ENCODE results near the gene HOXB13. TPM values are rescaled to one million over a fixed set of nuclear protein-coding genes. Genes with fewer than 3 reads are reported as not detected.

HOXB13 gene
- total RNA-seq: not detected
- not detected for polyA plus RNA-seq

DNA sequence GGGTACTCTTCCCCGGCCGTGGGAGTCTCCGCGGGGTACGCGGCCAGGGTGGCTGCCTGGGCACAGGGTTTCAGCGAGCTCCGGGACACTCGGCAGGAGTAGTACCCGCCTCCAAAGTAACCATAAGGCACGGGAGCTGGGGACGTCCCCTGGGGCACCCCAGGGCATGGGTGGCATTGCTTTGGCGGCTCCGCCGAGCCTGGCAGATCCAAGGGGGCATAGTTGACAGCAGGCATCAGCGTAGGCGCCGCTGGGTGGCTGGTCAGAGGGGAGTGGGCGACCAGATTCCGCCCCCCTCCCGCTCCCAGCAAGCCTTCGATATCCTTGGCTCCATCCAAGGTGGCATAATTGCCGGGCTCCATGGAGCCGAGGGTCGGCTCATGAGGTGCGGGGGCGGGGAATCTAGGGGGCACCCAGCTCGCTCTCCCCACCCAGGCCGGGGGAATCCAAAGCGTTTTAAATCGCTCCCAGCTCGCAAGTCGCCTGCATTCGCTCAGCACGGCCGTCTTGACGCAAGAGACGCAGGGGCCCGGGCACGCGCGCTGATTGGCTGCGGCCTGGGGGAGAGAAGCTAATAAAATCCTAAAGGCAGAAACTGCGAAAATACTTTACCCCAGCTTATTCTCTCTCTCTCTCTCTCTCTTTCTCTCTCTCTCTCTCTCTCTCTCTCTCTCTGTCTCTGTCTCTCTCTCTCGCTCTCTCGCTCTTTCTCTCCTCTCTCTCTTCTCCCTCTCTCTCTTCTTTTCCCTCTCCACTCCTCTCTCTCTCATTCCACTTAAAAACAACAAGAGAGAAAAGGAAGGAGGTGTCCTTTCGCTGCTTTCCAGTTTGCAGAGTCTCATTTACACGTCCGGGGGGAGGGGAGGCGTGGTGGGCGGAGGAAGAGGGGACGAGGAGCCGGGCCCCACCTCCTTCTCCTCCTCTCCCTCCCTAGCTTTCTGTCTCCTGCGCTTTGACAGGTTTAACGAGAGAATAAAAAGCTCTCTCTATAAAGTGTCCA lies at the start of gene HOXB13:
TSS of gene HOXB13 (minus strand) at position 519 of the 1,000 bp plus-strand sequence. CDS start at position 362, 157 bp downstream.
- Histone ChIP-seq H3K27me3 (ENCODE audit: control insufficient read depth, insufficient read depth, low read length) (peaks cover 60% of the 10 kb centered on the region), H3K4me3 (ENCODE audit: low read depth, low read length) (peak within 1 kb of the TSS; percentile 32), H3K9me3 (ENCODE audit: control insufficient read depth in 2 of 2, low read length in 2 of 2) (no peaks in the 10 kb centered on the region), H3K36me3 (ENCODE audit: control insufficient read depth, insufficient read depth, low read length) (no peaks in the 10 kb centered on the region), H3K4me1 (ENCODE audit: control insufficient read depth, insufficient read depth, low read length, poor library complexity, severe bottlenecking) (peaks cover 47% of the 10 kb centered on the region), H3K27ac (ENCODE audit: insufficient read depth, low read length, poor library complexity, severe bottlenecking) (no peak within 1 kb of the TSS)
- no peak for ATAC-seq (ENCODE audit: low read depth in 2 of 2)
- Mint-ChIP-seq H3K4me3 (peak within 1 kb of the TSS; percentile 32 to 88 (median 57)), H3K27ac (peak within 1 kb of the TSS in 1 of 3 donors; percentile 71), H3K4me1 (peaks cover 7 to 55% (median 20%) of the 10 kb centered on the region in 4 donors), H3K9me3 (peaks cover 0 to 6% (median 0%) of the 10 kb centered on the region in 7 donors), H3K36me3 (no peaks in the 10 kb centered on the region), H3K27me3 (peaks cover 99% of the 10 kb centered on the region)
- DNase-seq: peak; percentile 20 to 56 (median 37)

DNA sequence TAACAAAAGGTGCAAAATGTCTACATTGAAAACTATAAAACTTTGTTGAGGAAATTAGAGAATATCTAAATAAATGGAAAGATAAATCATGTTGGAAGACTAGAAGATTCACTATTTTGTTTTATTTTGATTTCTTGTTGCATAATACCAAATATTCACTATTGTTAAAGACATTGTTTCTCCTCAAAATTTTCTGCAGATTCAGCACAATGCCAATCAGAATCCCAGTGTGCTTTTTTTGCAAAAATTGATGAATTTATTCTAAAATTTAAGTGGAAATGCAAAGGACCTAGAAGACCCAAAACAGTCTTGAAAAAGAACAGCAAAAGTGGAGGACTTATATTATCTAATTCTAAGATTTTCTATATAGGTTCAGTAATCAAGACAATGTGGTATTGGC lies 48.1 kb upstream of the HOXB13 start:
- no peaks in the 10 kb centered on the region for H3K4me1 ChIP-seq (ENCODE audit: control insufficient read depth, insufficient read depth, low read length, poor library complexity, severe bottlenecking)
- no peaks in the 10 kb centered on the region for H3K36me3 ChIP-seq (ENCODE audit: control insufficient read depth, insufficient read depth, low read length)
- ATAC-seq (ENCODE audit: low read depth in 2 of 2): no peak
- H3K9me3 ChIP-seq (ENCODE audit: control insufficient read depth in 2 of 2, low read length in 2 of 2): no peaks in the 10 kb centered on the region
- Mint-ChIP-seq H3K9me3 (peaks cover 0 to 3% (median 0%) of the 10 kb centered on the region in 7 donors), H3K27me3 (peaks cover 47% of the 10 kb centered on the region), H3K27ac (no peak overlapping the region), H3K4me1 (no peaks in the 10 kb centered on the region), H3K36me3 (no peaks in the 10 kb centered on the region), H3K4me3 (no peak overlapping the region)
- H3K27me3 ChIP-seq (ENCODE audit: control insufficient read depth, insufficient read depth, low read length): peaks cover 3% of the 10 kb centered on the region
- H3K27ac ChIP-seq (ENCODE audit: insufficient read depth, low read length, poor library complexity, severe bottlenecking): no peak overlapping the region
- no peak overlapping the region for H3K4me3 ChIP-seq (ENCODE audit: low read depth, low read length)
- DNase-seq: no peak

DNA sequence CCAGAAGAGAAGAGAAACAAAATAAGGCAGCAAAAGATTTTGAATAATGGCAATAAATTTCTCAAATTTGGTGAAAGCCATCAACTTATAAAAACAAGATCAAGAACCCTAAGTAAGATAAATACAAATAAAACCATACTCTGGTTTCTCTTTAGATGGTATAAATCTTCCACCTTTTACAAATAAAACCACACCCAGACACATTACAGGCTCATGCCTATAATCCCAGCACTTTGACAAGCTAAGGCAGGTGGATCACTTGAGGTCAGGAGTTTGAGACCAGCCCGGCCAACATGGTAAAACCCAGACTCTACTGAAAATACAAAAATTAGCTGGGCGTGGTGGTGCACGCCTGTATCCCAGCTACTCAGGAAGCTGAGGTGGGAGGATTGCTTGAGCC lies 44.7 kb upstream of the HOXB13 start:
- ATAC-seq (ENCODE audit: low read depth in 2 of 2): no peak
- Mint-ChIP-seq H3K27me3 (peaks cover 58% of the 10 kb centered on the region), H3K36me3 (no peaks in the 10 kb centered on the region), H3K4me3 (no peak overlapping the region), H3K9me3 (peaks cover 0 to 1% (median 0%) of the 10 kb centered on the region in 7 donors), H3K4me1 (no peaks in the 10 kb centered on the region), H3K27ac (no peak overlapping the region)
- H3K4me3 ChIP-seq (ENCODE audit: low read depth, low read length): no peak overlapping the region
- H3K9me3 ChIP-seq (ENCODE audit: control insufficient read depth in 2 of 2, low read length in 2 of 2): no peaks in the 10 kb centered on the region
- H3K36me3 ChIP-seq (ENCODE audit: control insufficient read depth, insufficient read depth, low read length): no peaks in the 10 kb centered on the region
- no peak overlapping the region for H3K27ac ChIP-seq (ENCODE audit: insufficient read depth, low read length, poor library complexity, severe bottlenecking)
- H3K27me3 ChIP-seq (ENCODE audit: control insufficient read depth, insufficient read depth, low read length): peaks cover 17% of the 10 kb centered on the region
- no peaks in the 10 kb centered on the region for H3K4me1 ChIP-seq (ENCODE audit: control insufficient read depth, insufficient read depth, low read length, poor library complexity, severe bottlenecking)
- DNase-seq: no peak

DNA sequence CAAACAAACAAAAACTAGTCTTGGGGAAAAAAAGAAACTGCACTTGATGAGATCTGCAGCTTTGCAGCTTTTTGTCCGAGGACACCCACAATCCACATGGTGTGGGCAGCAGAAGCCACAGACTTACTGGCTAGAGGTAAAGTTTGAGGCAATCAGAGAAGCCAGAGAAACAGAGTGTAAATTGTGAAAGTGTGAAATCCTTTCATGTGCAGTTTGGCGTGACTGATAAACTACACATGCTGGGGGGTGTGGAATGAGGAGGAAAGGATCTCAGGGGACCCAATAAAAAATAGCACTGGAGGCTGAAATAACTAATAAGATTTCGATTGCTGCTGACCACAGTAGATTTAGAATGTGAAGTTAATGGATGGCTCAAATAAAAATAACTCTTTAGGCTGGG lies 42.4 kb upstream of the HOXB13 start:
- H3K4me1 ChIP-seq (ENCODE audit: control insufficient read depth, insufficient read depth, low read length, poor library complexity, severe bottlenecking): no peaks in the 10 kb centered on the region
- Mint-ChIP-seq H3K9me3 (peaks cover 0 to 1% (median 0%) of the 10 kb centered on the region in 7 donors), H3K36me3 (no peaks in the 10 kb centered on the region), H3K4me1 (no peaks in the 10 kb centered on the region), H3K27ac (no peak overlapping the region), H3K27me3 (peaks cover 49% of the 10 kb centered on the region), H3K4me3 (no peak overlapping the region)
- H3K27me3 ChIP-seq (ENCODE audit: control insufficient read depth, insufficient read depth, low read length): peaks cover 19% of the 10 kb centered on the region
- ATAC-seq (ENCODE audit: low read depth in 2 of 2) (no peak), DNase-seq (no peak)
- H3K36me3 ChIP-seq (ENCODE audit: control insufficient read depth, insufficient read depth, low read length): no peaks in the 10 kb centered on the region
- no peaks in the 10 kb centered on the region for H3K9me3 ChIP-seq (ENCODE audit: control insufficient read depth in 2 of 2, low read length in 2 of 2)
- no peak overlapping the region for H3K27ac ChIP-seq (ENCODE audit: insufficient read depth, low read length, poor library complexity, severe bottlenecking)
- no peak overlapping the region for H3K4me3 ChIP-seq (ENCODE audit: low read depth, low read length)

DNA sequence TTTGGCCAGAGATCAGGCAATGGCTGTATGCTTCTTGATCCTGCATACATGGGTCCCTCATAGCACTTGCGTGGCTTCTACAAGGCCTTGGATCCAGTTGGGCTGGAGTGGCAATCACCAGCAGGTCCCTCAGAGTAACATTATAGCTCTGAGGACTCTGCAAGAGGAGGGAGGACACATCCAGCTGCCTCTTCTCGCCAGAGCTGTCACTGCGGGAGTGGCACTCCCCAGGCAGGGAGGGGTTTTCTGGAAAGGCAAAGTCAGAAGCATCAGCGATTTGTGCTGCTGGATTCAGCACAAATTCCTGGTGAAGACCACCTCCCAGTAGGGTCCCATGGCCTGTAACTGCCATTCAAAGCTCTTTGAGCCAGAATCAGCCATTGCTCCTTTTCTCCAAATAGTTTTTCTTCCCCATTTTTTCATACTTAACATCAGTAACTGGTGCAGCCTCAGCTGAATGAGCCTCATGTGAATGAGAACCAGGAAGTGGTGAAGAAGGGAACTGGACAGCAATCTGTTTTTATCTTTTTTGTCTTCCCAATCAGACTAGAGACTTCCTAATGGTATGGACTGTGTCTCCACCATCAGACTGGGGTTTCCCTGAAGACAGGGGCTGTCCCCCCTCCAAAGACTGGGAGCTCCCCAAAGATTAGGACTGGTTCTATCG lies 40.6 kb upstream of the HOXB13 start:
- Histone ChIP-seq H3K4me1 (ENCODE audit: control insufficient read depth, insufficient read depth, low read length, poor library complexity, severe bottlenecking) (no peaks in the 10 kb centered on the region), H3K9me3 (ENCODE audit: control insufficient read depth in 2 of 2, low read length in 2 of 2) (no peaks in the 10 kb centered on the region), H3K27ac (ENCODE audit: insufficient read depth, low read length, poor library complexity, severe bottlenecking) (no peak overlapping the region), H3K36me3 (ENCODE audit: control insufficient read depth, insufficient read depth, low read length) (no peaks in the 10 kb centered on the region), H3K27me3 (ENCODE audit: control insufficient read depth, insufficient read depth, low read length) (peaks cover 22% of the 10 kb centered on the region), H3K4me3 (ENCODE audit: low read depth, low read length) (no peak overlapping the region)
- H3K27ac Mint-ChIP-seq: no peak overlapping the region
- no peaks in the 10 kb centered on the region for H3K4me1 Mint-ChIP-seq
- H3K9me3 Mint-ChIP-seq: peaks cover 0 to 1% (median 0%) of the 10 kb centered on the region in 7 donors
- H3K27me3 Mint-ChIP-seq: peaks cover 48% of the 10 kb centered on the region
- no peak overlapping the region for H3K4me3 Mint-ChIP-seq
- DNase-seq: no peak
- H3K36me3 Mint-ChIP-seq: no peaks in the 10 kb centered on the region
- ATAC-seq (ENCODE audit: low read depth in 2 of 2): no peak

DNA sequence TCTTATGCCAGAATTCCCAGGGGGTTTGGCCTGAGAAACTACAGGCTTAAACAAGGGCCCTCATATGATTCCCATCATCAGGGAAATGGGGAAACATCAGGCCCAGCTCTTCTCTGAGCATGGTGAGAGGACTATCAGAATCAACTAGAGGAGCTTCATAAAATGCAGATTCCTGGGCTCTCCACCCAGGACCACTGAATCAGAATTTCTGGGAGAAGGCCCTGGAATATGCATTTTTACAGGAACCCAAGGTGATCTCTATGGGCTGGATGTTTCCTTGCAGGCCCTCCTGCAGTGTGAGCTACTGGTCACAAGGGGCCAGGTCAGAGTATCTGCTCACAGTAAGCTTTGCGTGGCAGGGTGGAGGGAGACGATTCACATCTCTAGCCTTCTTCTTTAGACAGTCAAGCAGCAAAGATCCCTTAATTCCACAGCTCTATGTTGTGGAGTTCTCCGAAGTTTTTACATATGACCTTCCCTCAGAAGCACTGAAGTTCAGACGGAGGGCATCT lies 38.8 kb upstream of the HOXB13 start:
- H3K4me1 ChIP-seq (ENCODE audit: control insufficient read depth, insufficient read depth, low read length, poor library complexity, severe bottlenecking): no peaks in the 10 kb centered on the region
- no peak overlapping the region for H3K27ac Mint-ChIP-seq
- H3K27me3 ChIP-seq (ENCODE audit: control insufficient read depth, insufficient read depth, low read length): peaks cover 31% of the 10 kb centered on the region
- no peak overlapping the region for H3K27ac ChIP-seq (ENCODE audit: insufficient read depth, low read length, poor library complexity, severe bottlenecking)
- no peaks in the 10 kb centered on the region for H3K36me3 ChIP-seq (ENCODE audit: control insufficient read depth, insufficient read depth, low read length)
- ATAC-seq (ENCODE audit: low read depth in 2 of 2) (no peak), DNase-seq (no peak)
- no peak overlapping the region for H3K4me3 ChIP-seq (ENCODE audit: low read depth, low read length)
- H3K4me3 Mint-ChIP-seq: no peak overlapping the region
- peaks cover 0 to 1% (median 0%) of the 10 kb centered on the region in 7 donors for H3K9me3 Mint-ChIP-seq
- H3K9me3 ChIP-seq (ENCODE audit: control insufficient read depth in 2 of 2, low read length in 2 of 2): no peaks in the 10 kb centered on the region
- peaks cover 51% of the 10 kb centered on the region for H3K27me3 Mint-ChIP-seq
- no peaks in the 10 kb centered on the region for H3K4me1 Mint-ChIP-seq
- no peaks in the 10 kb centered on the region for H3K36me3 Mint-ChIP-seq

DNA sequence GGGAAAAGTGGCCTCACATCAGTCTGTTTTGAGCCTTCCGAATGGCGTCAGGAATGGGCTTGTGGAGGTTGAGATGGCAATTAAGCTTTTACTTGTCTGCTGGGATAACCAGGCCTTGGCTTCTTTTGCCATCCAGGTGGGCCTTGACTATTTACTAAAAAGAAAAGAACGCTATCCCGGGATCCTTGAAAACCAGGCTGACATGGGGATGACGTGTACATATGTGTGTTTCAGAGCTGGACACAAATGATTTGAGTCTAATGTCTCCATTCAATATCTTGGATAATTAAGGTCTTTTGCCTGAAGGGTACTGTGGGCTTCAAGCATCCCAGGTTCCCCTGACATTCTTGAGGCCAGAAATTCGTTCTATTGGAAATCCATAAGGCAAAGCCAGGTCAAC lies 32.6 kb upstream of the HOXB13 start:
- Histone ChIP-seq H3K36me3 (ENCODE audit: control insufficient read depth, insufficient read depth, low read length) (no peaks in the 10 kb centered on the region), H3K4me1 (ENCODE audit: control insufficient read depth, insufficient read depth, low read length, poor library complexity, severe bottlenecking) (no peaks in the 10 kb centered on the region), H3K4me3 (ENCODE audit: low read depth, low read length) (no peak overlapping the region), H3K27ac (ENCODE audit: insufficient read depth, low read length, poor library complexity, severe bottlenecking) (no peak overlapping the region), H3K27me3 (ENCODE audit: control insufficient read depth, insufficient read depth, low read length) (peaks cover 35% of the 10 kb centered on the region), H3K9me3 (ENCODE audit: control insufficient read depth in 2 of 2, low read length in 2 of 2) (no peaks in the 10 kb centered on the region)
- Mint-ChIP-seq H3K36me3 (no peaks in the 10 kb centered on the region), H3K27me3 (peaks cover 76% of the 10 kb centered on the region), H3K4me3 (no peak overlapping the region), H3K4me1 (no peaks in the 10 kb centered on the region), H3K9me3 (peaks cover 0 to 2% (median 0%) of the 10 kb centered on the region in 7 donors), H3K27ac (no peak overlapping the region)
- DNase-seq: no peak
- no peak for ATAC-seq (ENCODE audit: low read depth in 2 of 2)

Measured in CD4-positive, CD25-positive, alpha-beta regulatory T cell (primary cell).